GM23338 (cell line): ENCODE results near the gene RNU6-9. TPM values are rescaled to one million over a fixed set of nuclear protein-coding genes. Genes with fewer than 3 reads are reported as not detected.

Experiments used
- ATAC-seq: fragments of 200-7000 bp; cut with Tn5 transposase; 3 replicates; pipeline ENCODE4 v1.9.1; 2020
- DNase-seq: peaks from one replicate; pipeline ENCODE4 v3.0.0-alpha.2; 2015; ENCODE audit warnings: low spot score
- H2AFZ ChIP-seq: fragments of 200-600 bp; sonication (generic); 2 replicates; pipeline ENCODE4 v1.8.0; 2016; ENCODE audit warnings: antibody characterized with exemption, mild to moderate bottlenecking, moderate library complexity
- H3F3A ChIP-seq: fragments of 200-600 bp; sonication (generic); replicated peaks from 2 replicates; pipeline ENCODE4 v1.8.0; 2017; ENCODE audit warnings: antibody characterized with exemption, mixed run types, low read depth
- H3K27ac ChIP-seq: fragments of 200-600 bp; sonication (generic); 2 replicates; pipeline ENCODE4 v1.6.1; 2016; ENCODE audit warnings: low read depth
- H3K27me3 ChIP-seq: fragments of 200-600 bp; sonication (generic); 2 replicates; pipeline ENCODE4 v1.8.0; 2016; ENCODE audit warnings: mild to moderate bottlenecking, mixed run types, moderate library complexity; ENCODE audit not compliant: insufficient read depth
- H3K36me3 ChIP-seq: fragments of 200-600 bp; sonication (generic); 2 replicates; pipeline ENCODE4 v1.8.0; 2016; ENCODE audit warnings: mild to moderate bottlenecking; ENCODE audit not compliant: insufficient read depth
- H3K4me1 ChIP-seq: fragments of 200-600 bp; sonication (generic); 2 replicates; pipeline ENCODE4 v1.8.0; 2016; ENCODE audit warnings: mild to moderate bottlenecking, moderate library complexity; ENCODE audit not compliant: insufficient read depth
- H3K4me2 ChIP-seq: fragments of 200-600 bp; sonication (generic); 2 replicates; pipeline ENCODE4 v1.7.1; 2017; ENCODE audit warnings: mixed run types
- H3K4me3 ChIP-seq: fragments of 200-600 bp; sonication (generic); 2 replicates; pipeline ENCODE4 v1.6.1; 2016; ENCODE audit warnings: mixed run types
- H3K79me2 ChIP-seq: fragments of 200-600 bp; sonication (generic); replicated peaks from 2 replicates; pipeline ENCODE4 v1.8.0; 2017; ENCODE audit warnings: mild to moderate bottlenecking; ENCODE audit not compliant: insufficient read depth
- H3K9me2 ChIP-seq: fragments of 200-600 bp; sonication (generic); 2 replicates; pipeline ENCODE4 v1.8.0; 2017; ENCODE audit not compliant: insufficient read depth
- H4K20me1 ChIP-seq: fragments of 200-600 bp; sonication (generic); replicated peaks from 2 replicates; pipeline ENCODE4 v1.8.0; 2017; ENCODE audit warnings: mild to moderate bottlenecking; ENCODE audit not compliant: insufficient read depth
- H3K27ac Mint-ChIP-seq: 2 replicates; pipeline ENCODE4 v1.8.0; 2020; ENCODE audit warnings: inconsistent platforms, mild to moderate bottlenecking, moderate library complexity, mixed read lengths
- H3K27me3 Mint-ChIP-seq: 3 replicates; pipeline ENCODE4 v1.8.0; 2022; ENCODE audit warnings: low read depth, mild to moderate bottlenecking, moderate library complexity, mixed read lengths, inconsistent platforms; ENCODE audit not compliant: insufficient read depth, poor library complexity
- H3K36me3 Mint-ChIP-seq: 3 replicates; pipeline ENCODE4 v1.8.0; 2021; ENCODE audit warnings: low read depth, mild to moderate bottlenecking, inconsistent platforms, moderate library complexity, mixed read lengths
- H3K4me1 Mint-ChIP-seq: 3 replicates; pipeline ENCODE4 v1.8.0; 2020; ENCODE audit warnings: mild to moderate bottlenecking, inconsistent platforms, mixed read lengths
- H3K4me3 Mint-ChIP-seq: 3 replicates; pipeline ENCODE4 v1.8.0; 2021; ENCODE audit warnings: moderate library complexity, mild to moderate bottlenecking, inconsistent platforms, mixed read lengths
- H3K9me3 Mint-ChIP-seq: 3 replicates; pipeline ENCODE4 v1.8.0; 2020; ENCODE audit warnings: moderate library complexity, mild to moderate bottlenecking, inconsistent platforms, mixed read lengths
- CREB1 ChIP-seq: fragments of 250-450 bp; sonication (Bioruptor Pico); IDR thresholded peaks from 2 replicates; pipeline ENCODE4 v1.5.0; 2020; ENCODE audit warnings: low read depth, mild to moderate bottlenecking, moderate library complexity
- CTCF ChIP-seq, 2 experiments: fragments of 200-600 bp in 1 of 2; sonication (generic) in 1 of 2; conservative IDR thresholded peaks; 2 replicates each; pipeline versions ENCODE4 v1.5.1 to v1.6.1; 2016 to 2017; ENCODE audit warnings: antibody characterized with exemption in 2 of 2, low read depth in 2 of 2, mild to moderate bottlenecking in 2 of 2, moderate library complexity in 1 of 2
- ETS1 ChIP-seq: IDR thresholded peaks from 2 replicates; pipeline ENCODE4 v1.6.1; 2016; ENCODE audit warnings: antibody characterized with exemption
- EZH2 ChIP-seq: fragments of 200-600 bp; sonication (generic); IDR thresholded peaks from one replicate; pipeline ENCODE4 v1.8.0; 2017; ENCODE audit warnings: antibody characterized with exemption, mild to moderate bottlenecking, low read depth; ENCODE audit not compliant: unreplicated experiment
- EZH2phosphoT487 ChIP-seq: fragments of 200-600 bp; sonication (generic); IDR thresholded peaks from one replicate; pipeline ENCODE4 v1.8.1; 2018; ENCODE audit warnings: antibody characterized with exemption; ENCODE audit not compliant: unreplicated experiment
- JUNB ChIP-seq: IDR thresholded peaks from one replicate; pipeline ENCODE4 v1.6.1; 2016; ENCODE audit warnings: antibody characterized with exemption; ENCODE audit not compliant: unreplicated experiment
- NANOG ChIP-seq: IDR thresholded peaks from 2 replicates; pipeline ENCODE4 v1.6.1; 2016; ENCODE audit warnings: antibody characterized with exemption, borderline replicate concordance
- POLR2AphosphoS5 ChIP-seq: IDR thresholded peaks from 2 replicates; pipeline ENCODE4 v1.6.1; 2016; ENCODE audit warnings: antibody characterized with exemption, low read depth
- REST ChIP-seq: IDR thresholded peaks from one replicate; pipeline ENCODE4 v1.6.1; 2018; ENCODE audit warnings: antibody characterized with exemption; ENCODE audit not compliant: unreplicated experiment
- STAT1 ChIP-seq: IDR thresholded peaks from one replicate; pipeline ENCODE4 v1.6.1; 2016; ENCODE audit warnings: antibody characterized with exemption; ENCODE audit not compliant: unreplicated experiment
- ZNF114 ChIP-seq: fragments of 250-450 bp; sonication (Bioruptor Pico); IDR thresholded peaks from 2 replicates; pipeline ENCODE4 v1.5.0; 2020; ENCODE audit warnings: mild to moderate bottlenecking, moderate library complexity
- ZNF331 ChIP-seq: fragments of 250-450 bp; sonication (Bioruptor Pico); IDR thresholded peaks from 2 replicates; pipeline ENCODE4 v1.5.0; 2020; ENCODE audit warnings: low read depth, mild to moderate bottlenecking, moderate library complexity
- ZNF462 ChIP-seq: fragments of 250-450 bp; sonication (Bioruptor Pico); IDR thresholded peaks from 2 replicates; pipeline ENCODE4 v1.5.0; 2020; ENCODE audit warnings: mild to moderate bottlenecking, moderate library complexity
- polyA plus RNA-seq: library from polyadenylated mRNA; unstranded; fragments of >200 nt; fragmentation: Nextera tagmentation; extraction: Ambion mirVana; gene quantifications from 2 replicates; pipeline ENCODE4 v1.2.1, GENCODE V29; 2016
- total RNA-seq: library from RNA; depleted of rRNA; stranded (reverse); fragments of >200 nt; shearing (Covaris generic); gene quantifications from 2 replicates; pipeline ENCODE4 v1.2.3, GENCODE V29; 2014

The RNU6-9 gene
- total and polyA plus RNA-seq, 2 experiments from 2014 or later, result not detected

- Histone ChIP-seq H3K79me2 (no peaks in the 10 kb centered on the region), H3K36me3 (no peaks in the 10 kb centered on the region), H3K27me3 (no peaks in the 10 kb centered on the region), H3K4me3 (no peak overlapping the region), H3F3A (peaks cover 20% of the 10 kb centered on the region), H3K9me2 (no peaks in the 10 kb centered on the region), H2AFZ (no peak overlapping the region), H4K20me1 (peaks cover 4% of the 10 kb centered on the region; the same call in 1 of the 2 replicates), H3K27ac (no peak overlapping the region), H3K4me1 (no peaks in the 10 kb centered on the region), H3K4me2 (no peak overlapping the region)
- H3K9me3 Mint-ChIP-seq, result peaks cover 11% of the 10 kb centered on the region
- ATAC-seq, result no peak
- peaks cover 5% of the 10 kb centered on the region for H3K4me1 Mint-ChIP-seq
- H3K4me3 Mint-ChIP-seq, result no peak overlapping the region
- peaks cover 26% of the 10 kb centered on the region for H3K27me3 Mint-ChIP-seq
- no peak overlapping the region for H3K27ac Mint-ChIP-seq
- TF ChIP-seq CTCF (conservative IDR thresholded peaks at IDR 0.05; ENCODE audit: low read depth in 2 of 2) (no peak), NANOG (no peak), EZH2phosphoT487 (no peak), ZNF331 (CRISPR knock-in tag) (no peak), CREB1 (CRISPR knock-in tag) (no peak), ETS1 (no peak), JUNB (no peak), ZNF114 (CRISPR knock-in tag) (no peak), EZH2 (no peak), REST (no peak), POLR2AphosphoS5 (no peak), ZNF462 (CRISPR knock-in tag) (no peak), STAT1 (no peak)
- H3K36me3 Mint-ChIP-seq, result peaks cover 45% of the 10 kb centered on the region
- DNase-seq, result no peak
Observed at GRCh38 chr19:870314-870713, 23.0 kb upstream of the RNU6-9 start.
